H1 (cell line): ENCODE results near the gene TOGARAM1.

Source experiments
- CEBPB ChIP-seq: IDR thresholded peaks from 2 replicates; pipeline ENCODE4 v1.6.1; 2012; ENCODE audit warnings: low read depth, low read length
- PHF8 ChIP-seq: fragments of 200-600 bp; sonication (generic); conservative IDR thresholded peaks from 2 replicates; pipeline ENCODE4 v1.7.1; 2012; ENCODE audit warnings: low read depth, mild to moderate bottlenecking, inconsistent platforms, low read length, moderate library complexity
- POLR2A ChIP-seq, 2 experiments: IDR thresholded peaks; 1 replicate in 1 of 2; 2 replicates in 1 of 2; pipeline ENCODE4 v1.6.1; 2011; ENCODE audit warnings: low read depth in 2 of 2, low read length in 2 of 2, mild to moderate bottlenecking in 2 of 2; ENCODE audit errors: control extremely low read depth in 1 of 2
- SRF ChIP-seq: IDR thresholded peaks from 2 replicates; pipeline ENCODE4 v1.6.1; 2011; ENCODE audit warnings: mild to moderate bottlenecking, low read depth, low read length, moderate library complexity
- TAF1 ChIP-seq: IDR thresholded peaks from 2 replicates; pipeline ENCODE4 v1.6.1; 2011; ENCODE audit warnings: mild to moderate bottlenecking, low read depth, low read length
- TAF7 ChIP-seq: optimal IDR thresholded peaks from 2 replicates; pipeline ENCODE3; 2011; ENCODE audit warnings: low read depth, mild to moderate bottlenecking, inconsistent platforms, low read length, moderate library complexity, borderline replicate concordance
- USF2 ChIP-seq: IDR thresholded peaks from 2 replicates; pipeline ENCODE4 v1.6.1; 2011; ENCODE audit warnings: low read length, improper control_type of control experiment

DNA sequence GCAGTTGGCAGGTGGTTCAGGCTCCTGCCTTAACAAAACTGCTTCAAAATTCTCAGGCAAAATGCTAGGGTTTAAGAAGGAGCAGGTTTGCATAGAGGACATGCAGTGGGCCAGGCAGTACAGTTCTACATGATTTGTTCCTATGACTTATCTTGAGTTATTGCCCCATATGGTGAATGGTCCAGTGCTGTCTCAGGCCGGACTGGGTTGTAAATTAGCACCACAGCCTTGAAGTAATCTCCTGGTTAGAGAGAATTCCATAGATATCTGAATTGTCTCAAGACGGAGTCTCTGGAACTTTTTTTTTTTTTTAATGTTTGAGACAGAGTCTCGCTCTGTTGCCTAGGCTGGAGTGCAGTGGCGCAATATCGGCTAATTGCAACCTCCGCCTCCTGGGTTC, 110.1 kb downstream of the TOGARAM1 start:
- TF ChIP-seq TAF7 (no peak), POLR2A (IDR thresholded peaks at IDR 0.05; ENCODE audit: control extremely low read depth in 1 of 2, low read depth in 2 of 2, low read length in 2 of 2) (no peak), USF2 (no peak), SRF (no peak), TAF1 (no peak), CEBPB (no peak), PHF8 (no peak)
